Keratinocyte (primary cell): ENCODE measurements around the gene CNTNAP2. TPM values are rescaled to one million over a fixed set of nuclear protein-coding genes. Genes with fewer than 3 reads are reported as not detected.

Experiments used
- DNase-seq: peaks from one replicate; pipeline ENCODE4 v3.0.0-alpha.2; 2011; ENCODE audit warnings: low read depth, missing footprints, low spot score
- FAIRE-seq: peaks from 2 replicates; lab custom pipeline; 2011; peaks lifted over from hg19 to GRCh38; lab: Jason Lieb, UNC
- H2AFZ ChIP-seq: 2 replicates; pipeline ENCODE4 v1.6.0; 2012; ENCODE audit warnings: low read length, control low read depth, inconsistent platforms; ENCODE audit not compliant: control insufficient read depth
- H3K27ac ChIP-seq: 2 replicates; pipeline ENCODE4 v1.5.1; 2011; ENCODE audit warnings: low read length; ENCODE audit not compliant: control insufficient read depth, insufficient read depth
- H3K27me3 ChIP-seq: 3 replicates; pipeline ENCODE4 v1.6.0; 2011; ENCODE audit warnings: low read length; ENCODE audit not compliant: control insufficient read depth, insufficient read depth; ENCODE audit errors: extremely low read depth
- H3K36me3 ChIP-seq, 2 experiments: 2 replicates in 1 of 2; 3 replicates in 1 of 2; pipeline ENCODE4 v1.5.1; 2011; ENCODE audit warnings: low read length in 2 of 2, mild to moderate bottlenecking in 1 of 2; ENCODE audit not compliant: control insufficient read depth in 2 of 2, insufficient read depth in 2 of 2; ENCODE audit errors: extremely low read depth in 1 of 2
- H3K4me1 ChIP-seq: 3 replicates; pipeline ENCODE4 v1.5.1; 2011; ENCODE audit warnings: low read length; ENCODE audit not compliant: control insufficient read depth, insufficient read depth; ENCODE audit errors: extremely low read depth
- H3K4me2 ChIP-seq: 3 replicates; pipeline ENCODE4 v1.6.0; 2011; ENCODE audit warnings: low read depth, low read length; ENCODE audit not compliant: control insufficient read depth, insufficient read depth; ENCODE audit errors: extremely low read depth
- H3K4me3 ChIP-seq, 3 experiments: fragments of 200-600 bp in 1 of 3; sonication (generic) in 1 of 3; 2 replicates in 2 of 3; 3 replicates in 1 of 3; pipeline ENCODE4 v1.5.1; 2011 to 2016; ENCODE audit warnings: low read length in 3 of 3, mild to moderate bottlenecking in 3 of 3, control low read depth in 2 of 3, inconsistent platforms in 1 of 3, low read depth in 1 of 3, mixed read lengths in 1 of 3, mixed run types in 1 of 3, moderate library complexity in 1 of 3; ENCODE audit not compliant: control insufficient read depth in 2 of 3, insufficient read depth in 2 of 3; ENCODE audit errors: extremely low read depth in 1 of 3
- H3K79me2 ChIP-seq: 2 replicates; pipeline ENCODE4 v1.6.0; 2012; ENCODE audit warnings: low read length; ENCODE audit not compliant: control insufficient read depth, insufficient read depth
- H3K9ac ChIP-seq: 3 replicates; pipeline ENCODE4 v1.6.0; 2011; ENCODE audit warnings: low read length; ENCODE audit not compliant: control insufficient read depth, insufficient read depth; ENCODE audit errors: extremely low read depth
- H3K9me1 ChIP-seq: 3 replicates; pipeline ENCODE4 v1.6.0; 2011; ENCODE audit warnings: low read length; ENCODE audit not compliant: control insufficient read depth, insufficient read depth; ENCODE audit errors: extremely low read depth
- H3K9me3 ChIP-seq: 2 replicates; pipeline ENCODE4 v1.5.1; 2012; ENCODE audit warnings: low read depth, low read length; ENCODE audit not compliant: control insufficient read depth
- H4K20me1 ChIP-seq: 3 replicates; pipeline ENCODE4 v1.6.0; 2011; ENCODE audit warnings: low read length; ENCODE audit not compliant: control insufficient read depth, insufficient read depth; ENCODE audit errors: extremely low read depth
- EZH2 ChIP-seq: IDR thresholded peaks from one replicate; pipeline ENCODE4 v1.6.1; 2012; ENCODE audit warnings: inconsistent platforms, mild to moderate bottlenecking, low read length, moderate library complexity
- dilution Hi-C: fragments of 300-500 bp; cut with MboI; formaldehyde crosslinking; loops from one replicate; pipeline ENCODE4 v1.7.0; 2020; ENCODE audit warnings: low sequenced_read_pairs; ENCODE audit not compliant: extremely low pct_ligation_motif_present
- polyA plus RNA-seq, 5 experiments: library from polyadenylated mRNA; depleted of rRNA in 3 of 5; stranded (reverse) in 3 of 5; stranded (forward) in 1 of 5; unstranded in 1 of 5; fragments of >200 nt; gene quantifications; 1 replicate in 1 of 5; 2 replicates in 3 of 5; 3 replicates in 1 of 5; pipeline versions ENCODE4 v1.2.1 to v1.2.3, GENCODE V29; 2011 to 2012; ENCODE audit warnings: missing spikeins in 2 of 5, low read depth in 1 of 5, low replicate concordance in 1 of 5
- TF ChIP-seq, protein P1 (sequence below), 3 experiments: IDR thresholded peaks in 1 of 3; conservative IDR thresholded peaks in 1 of 3; optimal IDR thresholded peaks in 1 of 3; 2 replicates in 2 of 3; 3 replicates in 1 of 3; pipeline versions ENCODE3 to v1.5.1; 2011; ENCODE audit warnings: low read length in 3 of 3, mild to moderate bottlenecking in 3 of 3, moderate library complexity in 2 of 3, control low read depth in 1 of 3, inconsistent platforms in 1 of 3; ENCODE audit not compliant: insufficient read depth in 2 of 3; ENCODE audit errors: extremely low read depth in 1 of 3

The CNTNAP2 gene
- polyA plus RNA-seq, 1 donor (not counting 4 experiments of a cell fraction or from before 2014, with no cell fraction given) = 1.4 TPM

DNA sequence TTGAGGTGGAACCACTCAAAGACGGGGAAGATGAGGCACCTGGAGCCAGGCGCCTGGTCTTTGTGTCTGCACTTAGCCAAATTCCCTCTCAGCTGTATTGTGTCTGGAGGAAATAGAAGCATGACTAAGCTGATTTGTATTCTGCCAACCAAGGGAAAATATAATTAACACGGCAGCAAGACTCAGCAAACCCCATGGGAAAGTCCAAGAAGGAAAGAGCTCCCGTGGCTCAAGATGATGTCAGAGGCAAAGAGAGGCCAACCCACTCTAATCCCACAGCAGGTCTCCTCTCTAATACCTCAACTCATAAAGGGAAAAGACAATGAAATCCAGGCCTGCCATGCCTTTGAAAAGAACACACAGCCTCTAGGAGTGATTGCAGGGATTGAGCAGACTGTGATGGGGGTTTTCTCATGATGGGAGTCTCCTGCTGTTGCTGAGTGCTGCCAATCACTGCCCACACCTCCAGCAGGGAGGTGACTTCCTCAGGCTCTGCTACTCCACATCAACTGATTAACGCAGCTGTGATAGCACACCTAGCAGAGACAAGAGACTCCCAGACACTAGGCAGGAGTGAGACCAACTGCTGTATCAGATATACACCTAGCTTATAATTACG, 2218.5 kb downstream of the CNTNAP2 start:
- H3K27ac ChIP-seq = peak overlapping the region; percentile 78
- H3K9ac ChIP-seq = peak overlapping the region; percentile 23
- H2AFZ ChIP-seq = peak overlapping the region; percentile 82
- H3K9me1 ChIP-seq = no peaks in the 10 kb centered on the region
- DNase-seq (no peak), FAIRE-seq (peak; percentile 76)
- H4K20me1 ChIP-seq = no peaks in the 10 kb centered on the region
- dilution Hi-C loops = no loop called here
- no peaks in the 10 kb centered on the region for H3K79me2 ChIP-seq
- H3K36me3 ChIP-seq = no peaks in the 10 kb centered on the region
- H3K27me3 ChIP-seq = peaks cover 5% of the 10 kb centered on the region
- peaks cover 68% of the 10 kb centered on the region for H3K4me1 ChIP-seq
- H3K9me3 ChIP-seq = peaks cover 2% of the 10 kb centered on the region
- H3K4me2 ChIP-seq = peak overlapping the region; percentile 35
- no peak for TF ChIP-seq EZH2
- TF ChIP-seq, protein P1, sequence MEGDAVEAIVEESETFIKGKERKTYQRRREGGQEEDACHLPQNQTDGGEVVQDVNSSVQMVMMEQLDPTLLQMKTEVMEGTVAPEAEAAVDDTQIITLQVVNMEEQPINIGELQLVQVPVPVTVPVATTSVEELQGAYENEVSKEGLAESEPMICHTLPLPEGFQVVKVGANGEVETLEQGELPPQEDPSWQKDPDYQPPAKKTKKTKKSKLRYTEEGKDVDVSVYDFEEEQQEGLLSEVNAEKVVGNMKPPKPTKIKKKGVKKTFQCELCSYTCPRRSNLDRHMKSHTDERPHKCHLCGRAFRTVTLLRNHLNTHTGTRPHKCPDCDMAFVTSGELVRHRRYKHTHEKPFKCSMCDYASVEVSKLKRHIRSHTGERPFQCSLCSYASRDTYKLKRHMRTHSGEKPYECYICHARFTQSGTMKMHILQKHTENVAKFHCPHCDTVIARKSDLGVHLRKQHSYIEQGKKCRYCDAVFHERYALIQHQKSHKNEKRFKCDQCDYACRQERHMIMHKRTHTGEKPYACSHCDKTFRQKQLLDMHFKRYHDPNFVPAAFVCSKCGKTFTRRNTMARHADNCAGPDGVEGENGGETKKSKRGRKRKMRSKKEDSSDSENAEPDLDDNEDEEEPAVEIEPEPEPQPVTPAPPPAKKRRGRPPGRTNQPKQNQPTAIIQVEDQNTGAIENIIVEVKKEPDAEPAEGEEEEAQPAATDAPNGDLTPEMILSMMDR (optimal IDR thresholded peaks at IDR 0.05 in 1 of 3, IDR thresholded peaks at IDR 0.05 in 1 of 3, conservative IDR thresholded peaks at IDR 0.05 in 1 of 3; ENCODE audit: extremely low read depth in 1 of 3, insufficient read depth in 2 of 3, low read length in 3 of 3) = no peak
- no peak overlapping the region for H3K4me3 ChIP-seq

DNA sequence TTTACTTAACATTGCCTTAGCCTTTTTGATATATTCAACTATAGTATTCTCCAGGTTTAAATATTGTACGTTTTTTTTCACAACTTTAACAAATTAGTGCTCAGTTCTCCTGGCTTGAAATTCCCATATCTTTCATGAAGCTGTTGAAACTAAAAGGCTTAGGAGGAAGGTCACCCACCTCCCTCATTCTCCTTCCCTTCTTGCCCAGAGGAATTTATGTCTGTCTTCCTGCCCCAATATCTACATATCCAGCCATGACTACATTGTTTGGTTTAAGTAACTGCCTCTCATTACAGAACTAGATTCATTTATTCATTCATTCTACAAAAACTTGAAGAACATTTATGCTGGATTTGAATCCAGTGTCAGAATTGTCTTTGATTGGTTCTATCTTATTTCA, 2219.2 kb downstream of the CNTNAP2 start:
- Histone ChIP-seq H3K79me2 (no peaks in the 10 kb centered on the region), H3K9me3 (peaks cover 2% of the 10 kb centered on the region), H3K27ac (peak overlapping the region; percentile 45), H3K4me1 (peaks cover 71% of the 10 kb centered on the region), H3K4me3 (no peak overlapping the region), H2AFZ (no peak overlapping the region), H3K9me1 (no peaks in the 10 kb centered on the region), H3K4me2 (no peak overlapping the region), H3K27me3 (peaks cover 5% of the 10 kb centered on the region), H3K9ac (no peak overlapping the region), H3K36me3 (no peaks in the 10 kb centered on the region), H4K20me1 (no peaks in the 10 kb centered on the region)
- FAIRE-seq = no peak
- TF ChIP-seq, protein P1 (optimal IDR thresholded peaks at IDR 0.05 in 1 of 3, IDR thresholded peaks at IDR 0.05 in 1 of 3, conservative IDR thresholded peaks at IDR 0.05 in 1 of 3; ENCODE audit: extremely low read depth in 1 of 3, insufficient read depth in 2 of 3, low read length in 3 of 3) = no peak
- TF ChIP-seq EZH2 = no peak
- dilution Hi-C loops = no loop called here
- no peak for DNase-seq
